H1 (cell line): ENCODE results near the gene PHEX. TPM values are rescaled to one million over a fixed set of nuclear protein-coding genes. Genes with fewer than 3 reads are reported as not detected.

Source experiments
- CREB1 ChIP-seq: IDR thresholded peaks from 2 replicates; pipeline ENCODE4 v1.6.1; 2012; ENCODE audit warnings: inconsistent platforms
- HDAC2 ChIP-seq, 2 experiments: fragments of 300-600 bp in 1 of 2; sonication (generic) in 1 of 2; IDR thresholded peaks; 2 replicates each; pipeline ENCODE4 v1.6.1; 2011 to 2012; ENCODE audit warnings: low read depth in 2 of 2, low read length in 2 of 2, mild to moderate bottlenecking in 2 of 2, moderate library complexity in 2 of 2, borderline replicate concordance in 1 of 2, inconsistent platforms in 1 of 2
- KDM4A ChIP-seq: IDR thresholded peaks from one replicate; pipeline ENCODE4 v1.7.1; 2012; ENCODE audit warnings: low read depth, mild to moderate bottlenecking, moderate library complexity, low read length, inconsistent platforms; ENCODE audit not compliant: severe bottlenecking
- polyA plus RNA-seq, 7 experiments: library from polyadenylated mRNA; depleted of rRNA in 3 of 7; stranded (reverse) in 5 of 7; unstranded in 2 of 7; fragments of >200 nt in 5 of 7; fragments of 200-250 nt in 2 of 7; gene quantifications; 1 replicate in 5 of 7; 2 replicates in 1 of 7; 4 replicates in 1 of 7; pipeline versions ENCODE4 v1.2.1 to v1.2.3, GENCODE V29; 2011 to 2013; ENCODE audit warnings: missing spikeins in 2 of 7, mixed read lengths in 2 of 7
- total RNA-seq: library from RNA; stranded (reverse); fragmentation: NEBNext Ultra II Directional; extraction: Animal tissue kit (Norgen Biotek cat#: 25700); gene quantifications from 2 replicates; pipeline ENCODE4 v1.2.1, GENCODE V29; 2021

PHEX gene
- total and polyA plus RNA-seq, 2 of the 8 experiments (the other 6 are each of a cell fraction or from before 2014, with no cell fraction given): 0.03 to 0.11 TPM

- TF ChIP-seq HDAC2 (IDR thresholded peaks at IDR 0.05; ENCODE audit: borderline replicate concordance in 1 of 2, low read depth in 2 of 2, low read length in 2 of 2) (no peak), KDM4A (no peak), CREB1 (no peak)
Measured at GRCh38 chrX:22035236-22035635, 3.1 kb downstream of the PHEX start (continued).
